ENCODE results near the gene PRSS33. TPM values are rescaled to one million over a fixed set of nuclear protein-coding genes. Genes with fewer than 3 reads are reported as not detected.

PRSS33 gene
- total and polyA plus RNA-seq, 4 experiments from 2014 or later: not detected

GRCh38 chr16:2804728-2805127, 17.4 kb upstream of the PRSS33 start:
- no peaks in the 10 kb centered on the region for H3K4me1 ChIP-seq (ENCODE audit: insufficient read depth, low read length)
- H3K36me3 ChIP-seq (ENCODE audit: insufficient read depth, low read length): no peaks in the 10 kb centered on the region
- H3K9me3 ChIP-seq (ENCODE audit: control insufficient read depth in 1 of 2, low read length in 2 of 2): peaks cover 0 to 12% of the 10 kb centered on the region in 2 donors
- intact Hi-C loops (cut with micrococcal nuclease): no loop called here
- H3K27me3 ChIP-seq (ENCODE audit: insufficient read depth, low read length): no peaks in the 10 kb centered on the region
- POLR2A ChIA-PET (ENCODE audit: partially characterized antibody): no interaction called here
- H3K4me1 Mint-ChIP-seq: no peaks in the 10 kb centered on the region
- H3K4me3 ChIP-seq (ENCODE audit: low read length in 2 of 2): no peak overlapping the region
- H3K36me3 Mint-ChIP-seq: no peaks in the 10 kb centered on the region
- no peak for DNase-seq
- peaks cover 12 to 15% of the 10 kb centered on the region in 2 donors for H3K27me3 Mint-ChIP-seq
- H3K4me3 Mint-ChIP-seq: no peak overlapping the region
- CTCF ChIA-PET (ENCODE audit: partially characterized antibody): no interaction called here
- H3K27ac ChIP-seq (ENCODE audit: low read depth, low read length): no peak overlapping the region
- peak overlapping the region in 1 of 7 donors; percentile 53 for H3K27ac Mint-ChIP-seq
- H3K9me3 Mint-ChIP-seq: peaks cover 0 to 22% (median 13%) of the 10 kb centered on the region in 8 donors

- no peak for DNase-seq
- Mint-ChIP-seq H3K4me3 (no peak overlapping the region), H3K4me1 (no peaks in the 10 kb centered on the region), H3K36me3 (no peaks in the 10 kb centered on the region), H3K27me3 (peaks cover 9 to 12% of the 10 kb centered on the region in 2 donors), H3K27ac (no peak overlapping the region), H3K9me3 (peaks cover 0 to 18% (median 10%) of the 10 kb centered on the region in 8 donors)
- Histone ChIP-seq H3K36me3 (ENCODE audit: insufficient read depth, low read length) (no peaks in the 10 kb centered on the region), H3K9me3 (ENCODE audit: control insufficient read depth in 1 of 2, low read length in 2 of 2) (peaks cover 0 to 12% of the 10 kb centered on the region in 2 donors), H3K27me3 (ENCODE audit: insufficient read depth, low read length) (no peaks in the 10 kb centered on the region), H3K4me1 (ENCODE audit: insufficient read depth, low read length) (no peaks in the 10 kb centered on the region), H3K4me3 (ENCODE audit: low read length in 2 of 2) (no peak overlapping the region), H3K27ac (ENCODE audit: low read depth, low read length) (no peak overlapping the region)
- CTCF ChIA-PET (ENCODE audit: partially characterized antibody): no interaction called here
- intact Hi-C loops (cut with micrococcal nuclease): no loop called here
- POLR2A ChIA-PET (ENCODE audit: partially characterized antibody): no interaction called here
These were observed 16.3 kb upstream of the PRSS33 start for GRCh38 chr16:2803545-2804195.

GRCh38 chr16:2799859-2800226, 12.5 kb upstream of the PRSS33 start:
- Mint-ChIP-seq H3K4me3 (no peak overlapping the region), H3K27ac (no peak overlapping the region), H3K4me1 (no peaks in the 10 kb centered on the region), H3K27me3 (peaks cover 4 to 8% of the 10 kb centered on the region in 2 donors), H3K9me3 (peaks cover 0 to 18% (median 10%) of the 10 kb centered on the region in 8 donors), H3K36me3 (no peaks in the 10 kb centered on the region)
- no peak overlapping the region for H3K27ac ChIP-seq (ENCODE audit: low read depth, low read length)
- no peak overlapping the region for H3K4me3 ChIP-seq (ENCODE audit: low read length in 2 of 2)
- intact Hi-C loops (cut with micrococcal nuclease): no loop called here
- no peaks in the 10 kb centered on the region for H3K36me3 ChIP-seq (ENCODE audit: insufficient read depth, low read length)
- ChIA-PET POLR2A (ENCODE audit: partially characterized antibody) (no interaction called here), CTCF (ENCODE audit: partially characterized antibody) (no interaction called here)
- no peaks in the 10 kb centered on the region for H3K4me1 ChIP-seq (ENCODE audit: insufficient read depth, low read length)
- H3K9me3 ChIP-seq (ENCODE audit: control insufficient read depth in 1 of 2, low read length in 2 of 2): peaks cover 0 to 12% of the 10 kb centered on the region in 2 donors
- H3K27me3 ChIP-seq (ENCODE audit: insufficient read depth, low read length): no peaks in the 10 kb centered on the region
- DNase-seq: peak in 1 of 5 donors; percentile 18

- Mint-ChIP-seq H3K36me3 (no peaks in the 10 kb centered on the region), H3K4me3 (no peak overlapping the region), H3K27me3 (peaks cover 3 to 10% of the 10 kb centered on the region in 2 donors), H3K9me3 (peaks cover 0 to 14% (median 9%) of the 10 kb centered on the region in 8 donors), H3K4me1 (no peaks in the 10 kb centered on the region), H3K27ac (no peak overlapping the region)
- Histone ChIP-seq H3K27me3 (ENCODE audit: insufficient read depth, low read length) (peaks cover 4% of the 10 kb centered on the region), H3K36me3 (ENCODE audit: insufficient read depth, low read length) (no peaks in the 10 kb centered on the region), H3K27ac (ENCODE audit: low read depth, low read length) (no peak overlapping the region), H3K4me3 (ENCODE audit: low read length in 2 of 2) (no peak overlapping the region), H3K4me1 (ENCODE audit: insufficient read depth, low read length) (no peaks in the 10 kb centered on the region), H3K9me3 (ENCODE audit: control insufficient read depth in 1 of 2, low read length in 2 of 2) (peaks cover 0 to 10% of the 10 kb centered on the region in 2 donors)
- ChIA-PET POLR2A (ENCODE audit: partially characterized antibody) (no interaction called here), CTCF (ENCODE audit: partially characterized antibody) (no interaction called here)
- intact Hi-C loops (cut with micrococcal nuclease): no loop called here
- peak in 1 of 5 donors; percentile 36 for DNase-seq
These were observed 12.0 kb upstream of the PRSS33 start for GRCh38 chr16:2799205-2799858.

GRCh38 chr16:2798723-2799204, 11.4 kb upstream of the PRSS33 start:
- Mint-ChIP-seq H3K36me3 (no peaks in the 10 kb centered on the region), H3K4me3 (no peak overlapping the region), H3K4me1 (no peaks in the 10 kb centered on the region), H3K27me3 (peaks cover 5 to 10% of the 10 kb centered on the region in 2 donors), H3K9me3 (peaks cover 0 to 9% (median 4%) of the 10 kb centered on the region in 8 donors), H3K27ac (no peak overlapping the region)
- intact Hi-C loops (cut with micrococcal nuclease): no loop called here
- H3K4me1 ChIP-seq (ENCODE audit: insufficient read depth, low read length): no peaks in the 10 kb centered on the region
- H3K27me3 ChIP-seq (ENCODE audit: insufficient read depth, low read length): peaks cover 4% of the 10 kb centered on the region
- no peak for DNase-seq
- no peak overlapping the region for H3K4me3 ChIP-seq (ENCODE audit: low read length in 2 of 2)
- ChIA-PET POLR2A (ENCODE audit: partially characterized antibody) (interaction anchor here (1.6 kb wide), 1 partner anchor 21 kb away, joined by 6 read pairs; the partner anchor contains the start of gene ELOB), CTCF (ENCODE audit: partially characterized antibody) (no interaction called here)
- H3K36me3 ChIP-seq (ENCODE audit: insufficient read depth, low read length): no peaks in the 10 kb centered on the region
- H3K27ac ChIP-seq (ENCODE audit: low read depth, low read length): no peak overlapping the region
- peaks cover 0 to 4% of the 10 kb centered on the region in 2 donors for H3K9me3 ChIP-seq (ENCODE audit: control insufficient read depth in 1 of 2, low read length in 2 of 2)

GRCh38 chr16:2795395-2796143, 8.2 kb upstream of the PRSS33 start:
- no peak overlapping the region for H3K4me3 ChIP-seq (ENCODE audit: low read length in 2 of 2)
- intact Hi-C loops (cut with micrococcal nuclease): no loop called here
- no peaks in the 10 kb centered on the region for H3K9me3 ChIP-seq (ENCODE audit: control insufficient read depth in 1 of 2, low read length in 2 of 2)
- no peaks in the 10 kb centered on the region for H3K36me3 ChIP-seq (ENCODE audit: insufficient read depth, low read length)
- peak in 1 of 5 donors; percentile 3 for DNase-seq
- H3K27ac ChIP-seq (ENCODE audit: low read depth, low read length): no peak overlapping the region
- Mint-ChIP-seq H3K27ac (peak overlapping the region in 2 of 7 donors; percentile 18 to 78), H3K4me1 (no peaks in the 10 kb centered on the region), H3K36me3 (no peaks in the 10 kb centered on the region), H3K27me3 (peaks cover 14 to 24% of the 10 kb centered on the region in 2 donors), H3K4me3 (no peak overlapping the region), H3K9me3 (no peaks in the 10 kb centered on the region)
- no peaks in the 10 kb centered on the region for H3K4me1 ChIP-seq (ENCODE audit: insufficient read depth, low read length)
- ChIA-PET CTCF (ENCODE audit: partially characterized antibody) (no interaction called here), POLR2A (ENCODE audit: partially characterized antibody) (no interaction called here)
- peaks cover 4% of the 10 kb centered on the region for H3K27me3 ChIP-seq (ENCODE audit: insufficient read depth, low read length)

- intact Hi-C loops (cut with micrococcal nuclease): no loop called here
- H3K36me3 Mint-ChIP-seq: no peaks in the 10 kb centered on the region
- CTCF ChIA-PET (ENCODE audit: partially characterized antibody): no interaction called here
These were observed 5.6 kb upstream of the PRSS33 start for GRCh38 chr16:2792940-2793339.

More at GRCh38 chr16:2792940-2793339, 5.6 kb upstream of the PRSS33 start:
- POLR2A ChIA-PET (ENCODE audit: partially characterized antibody): no interaction called here
- Mint-ChIP-seq H3K4me1 (no peaks in the 10 kb centered on the region), H3K4me3 (no peak overlapping the region), H3K9me3 (no peaks in the 10 kb centered on the region), H3K27ac (no peak overlapping the region), H3K27me3 (peaks cover 20 to 32% of the 10 kb centered on the region in 2 donors)
- H3K4me3 ChIP-seq (ENCODE audit: low read length in 2 of 2): no peak overlapping the region
- no peaks in the 10 kb centered on the region for H3K9me3 ChIP-seq (ENCODE audit: control insufficient read depth in 1 of 2, low read length in 2 of 2)
- no peaks in the 10 kb centered on the region for H3K36me3 ChIP-seq (ENCODE audit: insufficient read depth, low read length)
- H3K27me3 ChIP-seq (ENCODE audit: insufficient read depth, low read length): peaks cover 4% of the 10 kb centered on the region
- H3K27ac ChIP-seq (ENCODE audit: low read depth, low read length): no peak overlapping the region
- peak in 1 of 5 donors; percentile 5 for DNase-seq
- H3K4me1 ChIP-seq (ENCODE audit: insufficient read depth, low read length): no peaks in the 10 kb centered on the region

Data from CD4-positive, alpha-beta memory T cell (primary cell).